PFSK-1 (cell line): ENCODE measurements around the gene LAMA1.

Experiments used
- POLR2AphosphoS5 ChIP-seq: IDR thresholded peaks from 2 replicates; pipeline ENCODE4 v1.6.1; 2012; ENCODE audit warnings: low read depth, mild to moderate bottlenecking, control low read depth, low read length, moderate library complexity
- SIN3A ChIP-seq: IDR thresholded peaks from 2 replicates; pipeline ENCODE4 v1.6.1; 2012; ENCODE audit warnings: mild to moderate bottlenecking, low read length, moderate library complexity, borderline replicate concordance; ENCODE audit not compliant: insufficient read depth
- TAF1 ChIP-seq: IDR thresholded peaks from 2 replicates; pipeline ENCODE4 v1.6.1; 2012; ENCODE audit warnings: low read length, control low read depth, borderline replicate concordance; ENCODE audit not compliant: insufficient read depth
- TF ChIP-seq, protein P1 (sequence below), 2 experiments: IDR thresholded peaks; 2 replicates each; pipeline versions ENCODE4 v1.6.1 to v1.8.0; 2011 to 2012; ENCODE audit warnings: low read depth in 2 of 2, low read length in 2 of 2, control low read depth in 1 of 2, inconsistent platforms in 1 of 2, mild to moderate bottlenecking in 1 of 2, moderate library complexity in 1 of 2; ENCODE audit not compliant: insufficient read depth in 1 of 2

- TF ChIP-seq POLR2AphosphoS5 (no peak), TAF1 (no peak), SIN3A (no peak)
- TF ChIP-seq, protein P1, sequence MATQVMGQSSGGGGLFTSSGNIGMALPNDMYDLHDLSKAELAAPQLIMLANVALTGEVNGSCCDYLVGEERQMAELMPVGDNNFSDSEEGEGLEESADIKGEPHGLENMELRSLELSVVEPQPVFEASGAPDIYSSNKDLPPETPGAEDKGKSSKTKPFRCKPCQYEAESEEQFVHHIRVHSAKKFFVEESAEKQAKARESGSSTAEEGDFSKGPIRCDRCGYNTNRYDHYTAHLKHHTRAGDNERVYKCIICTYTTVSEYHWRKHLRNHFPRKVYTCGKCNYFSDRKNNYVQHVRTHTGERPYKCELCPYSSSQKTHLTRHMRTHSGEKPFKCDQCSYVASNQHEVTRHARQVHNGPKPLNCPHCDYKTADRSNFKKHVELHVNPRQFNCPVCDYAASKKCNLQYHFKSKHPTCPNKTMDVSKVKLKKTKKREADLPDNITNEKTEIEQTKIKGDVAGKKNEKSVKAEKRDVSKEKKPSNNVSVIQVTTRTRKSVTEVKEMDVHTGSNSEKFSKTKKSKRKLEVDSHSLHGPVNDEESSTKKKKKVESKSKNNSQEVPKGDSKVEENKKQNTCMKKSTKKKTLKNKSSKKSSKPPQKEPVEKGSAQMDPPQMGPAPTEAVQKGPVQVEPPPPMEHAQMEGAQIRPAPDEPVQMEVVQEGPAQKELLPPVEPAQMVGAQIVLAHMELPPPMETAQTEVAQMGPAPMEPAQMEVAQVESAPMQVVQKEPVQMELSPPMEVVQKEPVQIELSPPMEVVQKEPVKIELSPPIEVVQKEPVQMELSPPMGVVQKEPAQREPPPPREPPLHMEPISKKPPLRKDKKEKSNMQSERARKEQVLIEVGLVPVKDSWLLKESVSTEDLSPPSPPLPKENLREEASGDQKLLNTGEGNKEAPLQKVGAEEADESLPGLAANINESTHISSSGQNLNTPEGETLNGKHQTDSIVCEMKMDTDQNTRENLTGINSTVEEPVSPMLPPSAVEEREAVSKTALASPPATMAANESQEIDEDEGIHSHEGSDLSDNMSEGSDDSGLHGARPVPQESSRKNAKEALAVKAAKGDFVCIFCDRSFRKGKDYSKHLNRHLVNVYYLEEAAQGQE (IDR thresholded peaks at IDR 0.05; ENCODE audit: insufficient read depth in 1 of 2, low read depth in 2 of 2, low read length in 2 of 2): no peak
These were observed 15.6 kb upstream of the LAMA1 start for GRCh38 chr18:7133181-7133580.
